Common myeloid progenitor, CD34-positive (primary cell): ENCODE results near the gene FAM13A.

Experiments
- CTCF ChIA-PET: fragments of 350-600 bp; sonication (Branson Sonifier 250); formaldehyde crosslinking; loops from one replicate; lab custom pipeline; 2021; ENCODE audit warnings: antibody characterized with exemption; lab: Charles Lee
- POLR2A ChIA-PET: fragments of 350-600 bp; sonication (Branson Sonifier 250); formaldehyde crosslinking; loops from one replicate; lab custom pipeline; 2021; ENCODE audit warnings: antibody characterized with exemption; lab: Charles Lee
- DNase-seq, 3 donors: peaks; one replicate each; pipeline versions ENCODE4 v3.0.0 to v3.0.0-alpha.2; 2013
- H3K27ac ChIP-seq, 2 experiments: 1 replicate in 1 of 2; 2 replicates in 1 of 2; pipeline ENCODE4 v1.7.0; 2013; ENCODE audit warnings: inconsistent platforms in 2 of 2, low read length in 2 of 2, mild to moderate bottlenecking in 2 of 2, low read depth in 1 of 2, moderate library complexity in 1 of 2; ENCODE audit not compliant: severe bottlenecking in 2 of 2, insufficient read depth in 1 of 2, poor library complexity in 1 of 2
- H3K27me3 ChIP-seq, 5 experiments: replicated peaks in 2 of 5; 1 replicate in 3 of 5; 2 replicates in 2 of 5; pipeline versions ENCODE4 v1.6.1 to v1.7.0; 2013; ENCODE audit warnings: low read length in 4 of 5, mild to moderate bottlenecking in 2 of 5, moderate library complexity in 2 of 5, inconsistent platforms in 1 of 5; ENCODE audit not compliant: insufficient read depth in 5 of 5, control insufficient read depth in 4 of 5
- H3K36me3 ChIP-seq, 4 experiments: 1 replicate in 2 of 4; 2 replicates in 2 of 4; pipeline versions ENCODE4 v1.6.1 to v1.7.0; 2013; ENCODE audit warnings: low read length in 3 of 4, control low read depth in 1 of 4, mild to moderate bottlenecking in 1 of 4; ENCODE audit not compliant: control insufficient read depth in 4 of 4, insufficient read depth in 4 of 4
- H3K4me1 ChIP-seq, 4 experiments: 1 replicate in 3 of 4; 2 replicates in 1 of 4; pipeline versions ENCODE4 v1.6.1 to v1.7.1; 2013; ENCODE audit warnings: low read length in 3 of 4, mild to moderate bottlenecking in 3 of 4, control low read depth in 1 of 4, inconsistent platforms in 1 of 4, moderate library complexity in 1 of 4; ENCODE audit not compliant: control insufficient read depth in 4 of 4, insufficient read depth in 4 of 4; ENCODE audit errors: control extremely low read depth in 1 of 4
- H3K4me3 ChIP-seq, 7 experiments: 1 replicate in 4 of 7; 2 replicates in 3 of 7; pipeline versions ENCODE4 v1.5.1 to v1.7.0; 2013; ENCODE audit warnings: mild to moderate bottlenecking in 7 of 7, low read length in 6 of 7, moderate library complexity in 6 of 7, inconsistent platforms in 2 of 7, low read depth in 2 of 7, control low read depth in 1 of 7; ENCODE audit not compliant: insufficient read depth in 4 of 7, control insufficient read depth in 1 of 7; ENCODE audit errors: extremely low read depth in 1 of 7
- H3K9me3 ChIP-seq, 5 experiments: 1 replicate in 4 of 5; 2 replicates in 1 of 5; pipeline versions ENCODE4 v1.6.1 to v1.7.1; 2013; ENCODE audit warnings: low read length in 4 of 5, mild to moderate bottlenecking in 2 of 5, inconsistent platforms in 1 of 5, low read depth in 1 of 5, moderate library complexity in 1 of 5; ENCODE audit not compliant: control insufficient read depth in 4 of 5, insufficient read depth in 2 of 5; ENCODE audit errors: control extremely low read depth in 1 of 5
- WGBS: methylation state at CpG from one replicate; pipeline ENCODE4 v1.1.5; 2013; ENCODE audit not compliant: insufficient coverage; 5-methylcytosine and 5-hydroxymethylcytosine counted together

FAM13A gene

GRCh38 chr4:88940506-88940905 lies 116.5 kb downstream of the FAM13A start:
- 100% methylated on average over 1 of the region's 2 CpGs for whole genome bisulfite sequencing
- no peak overlapping the region for H3K4me3 ChIP-seq
- POLR2A ChIA-PET: no interaction called here

GRCh38 chr4:88939697-88940096 lies 117.3 kb downstream of the FAM13A start:
- H3K27ac ChIP-seq: no peak overlapping the region
- ChIA-PET CTCF (interaction anchor here (1.5 kb wide), 1 partner anchor 9 kb away, joined by 3 read pairs; no protein-coding TSS in a partner anchor), POLR2A (no interaction called here)
- peaks cover 0 to 12% (median 0%) of the 10 kb centered on the region in 4 experiments for H3K36me3 ChIP-seq
- H3K9me3 ChIP-seq: no peaks in the 10 kb centered on the region
- H3K27me3 ChIP-seq: no peaks in the 10 kb centered on the region
- no peak for DNase-seq
- no peak overlapping the region for H3K4me3 ChIP-seq
- WGBS: 100% methylated on average over 2 of the region's 3 CpGs
- H3K4me1 ChIP-seq: no peaks in the 10 kb centered on the region

More at GRCh38 chr4:88940506-88940905, 116.5 kb downstream of the FAM13A start:
- peaks cover 0 to 9% (median 0%) of the 10 kb centered on the region in 4 experiments for H3K36me3 ChIP-seq
- H3K9me3 ChIP-seq: no peaks in the 10 kb centered on the region
- H3K27me3 ChIP-seq: no peaks in the 10 kb centered on the region
- no peak overlapping the region for H3K27ac ChIP-seq
- no peak for DNase-seq
- CTCF ChIA-PET: no interaction called here
- no peaks in the 10 kb centered on the region for H3K4me1 ChIP-seq

- peaks cover 0 to 13% (median 0%) of the 10 kb centered on the region in 4 experiments for H3K36me3 ChIP-seq
- DNase-seq: no peak
- H3K4me3 ChIP-seq: no peak overlapping the region
- ChIA-PET POLR2A (no interaction called here), CTCF (no interaction called here)
- H3K27ac ChIP-seq: no peak overlapping the region
- H3K4me1 ChIP-seq: peaks cover 0 to 1% (median 0%) of the 10 kb centered on the region in 4 experiments
- H3K9me3 ChIP-seq: no peaks in the 10 kb centered on the region
- H3K27me3 ChIP-seq: no peaks in the 10 kb centered on the region
These were observed 118.8 kb downstream of the FAM13A start for GRCh38 chr4:88938138-88938537.

GRCh38 chr4:88937081-88937480 lies 119.9 kb downstream of the FAM13A start:
- no peak overlapping the region for H3K27ac ChIP-seq

GRCh38 chr4:88933414-88934160 lies 123.4 kb downstream of the FAM13A start:
- no peaks in the 10 kb centered on the region for H3K27me3 ChIP-seq
- POLR2A ChIA-PET: no interaction called here
- no peak for DNase-seq
- peaks cover 0 to 15% (median 0%) of the 10 kb centered on the region in 4 experiments for H3K36me3 ChIP-seq
- CTCF ChIA-PET: no interaction called here
- no peak overlapping the region for H3K4me3 ChIP-seq
- no peak overlapping the region for H3K27ac ChIP-seq
- H3K4me1 ChIP-seq: peaks cover 0 to 2% (median 0%) of the 10 kb centered on the region in 4 experiments
- peaks cover 0 to 13% (median 2%) of the 10 kb centered on the region in 5 experiments for H3K9me3 ChIP-seq
- 64% methylated on average over 3 of the region's 3 CpGs for WGBS

More at GRCh38 chr4:88937081-88937480, 119.9 kb downstream of the FAM13A start:
- H3K27me3 ChIP-seq: no peaks in the 10 kb centered on the region
- H3K4me1 ChIP-seq: peaks cover 0 to 2% (median 0%) of the 10 kb centered on the region in 4 experiments
- CTCF ChIA-PET: interaction anchor here (1.3 kb wide), 1 partner anchor 23 kb away, joined by 4 read pairs; no protein-coding TSS in a partner anchor
- peaks cover 0 to 13% (median 0%) of the 10 kb centered on the region in 4 experiments for H3K36me3 ChIP-seq
- POLR2A ChIA-PET: no interaction called here
- no peak overlapping the region for H3K4me3 ChIP-seq
- no peak for DNase-seq
- no peaks in the 10 kb centered on the region for H3K9me3 ChIP-seq
- no CpG with 5 or more reads among the region's 2 CpGs for WGBS

- no peak for DNase-seq
- Histone ChIP-seq H3K9me3 (peaks cover 0 to 16% (median 2%) of the 10 kb centered on the region in 5 experiments), H3K27me3 (no peaks in the 10 kb centered on the region), H3K36me3 (peaks cover 0 to 10% (median 0%) of the 10 kb centered on the region in 4 experiments), H3K27ac (no peak overlapping the region), H3K4me3 (no peak overlapping the region), H3K4me1 (peaks cover 0 to 2% (median 0%) of the 10 kb centered on the region in 4 experiments)
- WGBS: 100% methylated on average over 1 of the region's 1 CpG
- POLR2A ChIA-PET: no interaction called here
- CTCF ChIA-PET: no interaction called here
These were observed 128.1 kb downstream of the FAM13A start for GRCh38 chr4:88928852-88929251.

GRCh38 chr4:88927420-88927819 lies 129.6 kb downstream of the FAM13A start:
- no peak overlapping the region for H3K4me3 ChIP-seq
- no peaks in the 10 kb centered on the region for H3K27me3 ChIP-seq
- H3K36me3 ChIP-seq: peaks cover 0 to 10% (median 0%) of the 10 kb centered on the region in 4 experiments
- CTCF ChIA-PET: no interaction called here
- H3K4me1 ChIP-seq: no peaks in the 10 kb centered on the region
- H3K27ac ChIP-seq: no peak overlapping the region
- H3K9me3 ChIP-seq: peaks cover 0 to 16% (median 2%) of the 10 kb centered on the region in 5 experiments
- POLR2A ChIA-PET: no interaction called here
- DNase-seq: no peak
